ENCODE results near the gene FIS1. TPM values are rescaled to one million over a fixed set of nuclear protein-coding genes. Genes with fewer than 3 reads are reported as not detected.

Gene FIS1
- total and polyA plus RNA-seq, 10 of the 15 experiments (the other 5 are each of a cell fraction or from before 2014, with no cell fraction given) = 83.4 to 149 (median 108) TPM

DNA sequence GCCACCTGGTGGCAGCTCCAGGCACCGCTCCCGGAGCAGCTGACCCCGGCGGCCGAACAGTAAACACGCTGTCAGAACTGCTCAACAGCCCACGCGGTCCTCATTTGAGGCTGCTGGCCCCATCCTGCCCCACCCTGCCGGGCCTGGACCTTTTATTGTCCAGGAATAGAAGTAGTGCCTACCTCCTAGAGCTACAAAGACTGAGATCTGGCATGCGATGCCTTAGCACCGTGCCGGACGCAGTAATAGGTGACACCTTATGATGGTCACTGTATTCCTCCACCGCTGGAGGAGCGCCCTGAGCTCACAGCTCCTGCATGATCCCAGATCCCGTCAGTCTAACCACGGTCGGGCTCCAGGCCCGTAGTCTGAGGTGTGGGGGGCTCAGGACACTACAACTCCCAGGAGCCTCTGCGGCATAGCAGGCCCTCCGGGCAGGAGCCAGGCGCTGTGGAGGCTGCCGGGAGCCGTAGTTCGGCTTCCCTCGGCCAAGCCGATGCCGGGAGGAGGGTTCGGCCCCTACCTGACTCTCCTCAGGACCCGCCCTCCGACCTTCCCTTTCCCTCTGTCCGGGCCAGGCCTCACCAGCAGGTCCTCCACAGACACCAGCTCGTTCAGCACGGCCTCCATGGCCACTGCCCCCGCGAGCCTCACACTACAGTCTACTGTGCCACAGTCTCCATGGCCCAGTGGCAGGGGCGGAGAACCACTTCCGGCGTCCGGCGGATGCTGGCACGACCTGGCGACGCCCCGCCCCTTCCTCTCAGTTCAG is at the start of gene FIS1 (continued):
- TF ChIP-seq CTCF (IDR thresholded peaks at IDR 0.05 in 2 of 3, conservative IDR thresholded peaks at IDR 0.05 in 1 of 3; ENCODE audit: control insufficient read depth in 2 of 3, extremely low read depth in 1 of 3, insufficient read depth in 1 of 3, low read depth in 3 of 3, low read length in 3 of 3) = peak; percentile 79 to 95 (median 89); a peak in 5 of 6 replicates
- peak; percentile 95 for TF ChIP-seq SIX5 (IDR thresholded peaks at IDR 0.05; ENCODE audit: low read depth, low read length, severe bottlenecking)
- TF ChIP-seq ETV6 (conservative IDR thresholded peaks at IDR 0.05 in 1 of 2, IDR thresholded peaks at IDR 0.05 in 1 of 2; ENCODE audit: borderline replicate concordance in 1 of 2, low read depth in 1 of 2) = no peak
- no peak for TF ChIP-seq REST (IDR thresholded peaks at IDR 0.05; ENCODE audit: low read depth, low read length)
- no peak for TF ChIP-seq RFX5 (IDR thresholded peaks at IDR 0.05; ENCODE audit: low read depth, low read length)
- peak; percentile 54 for TF ChIP-seq USF1 (IDR thresholded peaks at IDR 0.05; ENCODE audit: borderline replicate concordance, extremely low read length, insufficient read depth, low read depth, low read length)
- peak; percentile 39; the same call in 1 of the 2 replicates for TF ChIP-seq RAD21 (IDR thresholded peaks at IDR 0.05; ENCODE audit: insufficient read depth, low read depth, low read length)
- peak; percentile 6; the same call in 1 of the 2 replicates for TF ChIP-seq MYB (IDR thresholded peaks at IDR 0.05; ENCODE audit: borderline replicate concordance, low read depth, low read length)
